ENCODE results near the gene EXOC6.

DNA sequence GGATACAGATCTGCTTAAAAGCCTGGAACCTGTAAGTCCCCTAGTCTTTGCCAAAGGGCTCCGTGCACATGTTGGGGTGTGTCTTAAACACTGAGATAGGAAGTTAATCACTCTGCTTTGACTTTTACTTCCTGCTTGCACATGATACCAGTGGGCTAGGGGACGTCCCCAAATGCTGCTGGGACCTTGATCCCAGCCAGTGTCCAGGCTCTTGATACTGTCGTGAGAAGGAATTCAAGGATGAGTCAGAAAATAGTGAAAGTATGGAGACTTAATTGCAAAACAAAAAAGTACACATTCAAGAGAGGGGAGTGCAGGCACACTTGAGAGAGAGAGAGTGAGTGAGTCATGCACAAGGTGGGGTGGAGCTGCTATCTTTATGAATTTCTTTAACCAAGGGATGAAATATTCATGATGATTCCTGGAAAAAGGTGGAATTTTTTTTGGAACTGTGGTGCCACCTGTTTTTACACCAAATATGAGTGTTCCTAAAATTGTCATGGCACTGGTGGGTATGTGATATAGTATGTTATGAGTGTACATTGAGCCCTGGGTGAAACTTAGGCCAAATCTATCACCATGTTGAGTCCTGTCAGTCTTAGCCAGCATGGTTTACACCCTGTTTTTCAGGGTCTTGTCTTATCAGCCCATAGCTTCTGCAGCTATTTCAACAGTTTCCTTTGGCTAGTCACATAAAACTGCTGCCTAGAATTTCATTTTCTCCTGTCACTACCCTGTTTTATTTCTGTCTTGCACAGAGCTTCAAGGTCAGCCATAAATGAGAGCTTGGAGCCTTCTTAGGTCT, 123.9 kb downstream of the EXOC6 start:
- TF ChIP-seq, protein P1, sequence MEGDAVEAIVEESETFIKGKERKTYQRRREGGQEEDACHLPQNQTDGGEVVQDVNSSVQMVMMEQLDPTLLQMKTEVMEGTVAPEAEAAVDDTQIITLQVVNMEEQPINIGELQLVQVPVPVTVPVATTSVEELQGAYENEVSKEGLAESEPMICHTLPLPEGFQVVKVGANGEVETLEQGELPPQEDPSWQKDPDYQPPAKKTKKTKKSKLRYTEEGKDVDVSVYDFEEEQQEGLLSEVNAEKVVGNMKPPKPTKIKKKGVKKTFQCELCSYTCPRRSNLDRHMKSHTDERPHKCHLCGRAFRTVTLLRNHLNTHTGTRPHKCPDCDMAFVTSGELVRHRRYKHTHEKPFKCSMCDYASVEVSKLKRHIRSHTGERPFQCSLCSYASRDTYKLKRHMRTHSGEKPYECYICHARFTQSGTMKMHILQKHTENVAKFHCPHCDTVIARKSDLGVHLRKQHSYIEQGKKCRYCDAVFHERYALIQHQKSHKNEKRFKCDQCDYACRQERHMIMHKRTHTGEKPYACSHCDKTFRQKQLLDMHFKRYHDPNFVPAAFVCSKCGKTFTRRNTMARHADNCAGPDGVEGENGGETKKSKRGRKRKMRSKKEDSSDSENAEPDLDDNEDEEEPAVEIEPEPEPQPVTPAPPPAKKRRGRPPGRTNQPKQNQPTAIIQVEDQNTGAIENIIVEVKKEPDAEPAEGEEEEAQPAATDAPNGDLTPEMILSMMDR (IDR thresholded peaks at IDR 0.05; ENCODE audit: insufficient read depth, low read length), result no peak
- TF ChIP-seq POLR2AphosphoS5 (IDR thresholded peaks at IDR 0.05; ENCODE audit: low read depth) (no peak), GABPA (IDR thresholded peaks at IDR 0.05; ENCODE audit: low read depth) (no peak)
- TF ChIP-seq, protein P2, sequence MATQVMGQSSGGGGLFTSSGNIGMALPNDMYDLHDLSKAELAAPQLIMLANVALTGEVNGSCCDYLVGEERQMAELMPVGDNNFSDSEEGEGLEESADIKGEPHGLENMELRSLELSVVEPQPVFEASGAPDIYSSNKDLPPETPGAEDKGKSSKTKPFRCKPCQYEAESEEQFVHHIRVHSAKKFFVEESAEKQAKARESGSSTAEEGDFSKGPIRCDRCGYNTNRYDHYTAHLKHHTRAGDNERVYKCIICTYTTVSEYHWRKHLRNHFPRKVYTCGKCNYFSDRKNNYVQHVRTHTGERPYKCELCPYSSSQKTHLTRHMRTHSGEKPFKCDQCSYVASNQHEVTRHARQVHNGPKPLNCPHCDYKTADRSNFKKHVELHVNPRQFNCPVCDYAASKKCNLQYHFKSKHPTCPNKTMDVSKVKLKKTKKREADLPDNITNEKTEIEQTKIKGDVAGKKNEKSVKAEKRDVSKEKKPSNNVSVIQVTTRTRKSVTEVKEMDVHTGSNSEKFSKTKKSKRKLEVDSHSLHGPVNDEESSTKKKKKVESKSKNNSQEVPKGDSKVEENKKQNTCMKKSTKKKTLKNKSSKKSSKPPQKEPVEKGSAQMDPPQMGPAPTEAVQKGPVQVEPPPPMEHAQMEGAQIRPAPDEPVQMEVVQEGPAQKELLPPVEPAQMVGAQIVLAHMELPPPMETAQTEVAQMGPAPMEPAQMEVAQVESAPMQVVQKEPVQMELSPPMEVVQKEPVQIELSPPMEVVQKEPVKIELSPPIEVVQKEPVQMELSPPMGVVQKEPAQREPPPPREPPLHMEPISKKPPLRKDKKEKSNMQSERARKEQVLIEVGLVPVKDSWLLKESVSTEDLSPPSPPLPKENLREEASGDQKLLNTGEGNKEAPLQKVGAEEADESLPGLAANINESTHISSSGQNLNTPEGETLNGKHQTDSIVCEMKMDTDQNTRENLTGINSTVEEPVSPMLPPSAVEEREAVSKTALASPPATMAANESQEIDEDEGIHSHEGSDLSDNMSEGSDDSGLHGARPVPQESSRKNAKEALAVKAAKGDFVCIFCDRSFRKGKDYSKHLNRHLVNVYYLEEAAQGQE (IDR thresholded peaks at IDR 0.05; ENCODE audit: insufficient replicate concordance, low read depth), result no peak

All from HL-60 (cell line).